Caco-2 (cell line): ENCODE data around the gene AASDHPPT. TPM values are rescaled to one million over a fixed set of nuclear protein-coding genes. Genes with fewer than 3 reads are reported as not detected.

Source experiments
- BruUV-seq: library from RNA; stranded (reverse); fragments of 400-500 nt; replicated peaks from 2 replicates; lab custom pipeline; 2021; lab: Mats Ljungman, UMichigan
- CTCF ChIA-PET: fragments of 300-600 bp; sonication (Branson Sonifier 250); formaldehyde crosslinking; loops from one replicate; lab custom pipeline; 2022; ENCODE audit warnings: antibody characterized with exemption; lab: Charles Lee
- POLR2A ChIA-PET: fragments of 300-600 bp; sonication (Branson Sonifier 250); formaldehyde crosslinking; loops from one replicate; lab custom pipeline; 2022; ENCODE audit warnings: antibody characterized with exemption; lab: Charles Lee
- DNase-seq, 2 experiments: peaks; one replicate each; pipeline versions ENCODE4 v3.0.0 to v3.0.0-alpha.2; 2020 to 2022
- H3K27me3 ChIP-seq: replicated peaks from 2 replicates; pipeline ENCODE4 v1.6.0; 2011; ENCODE audit warnings: low read length; ENCODE audit not compliant: control insufficient read depth, insufficient read depth
- H3K36me3 ChIP-seq: 2 replicates; pipeline ENCODE4 v1.5.1; 2011; ENCODE audit warnings: low read length; ENCODE audit not compliant: control insufficient read depth, insufficient read depth
- H3K4me1 ChIP-seq: fragments of 250-450 bp; sonication (Bioruptor Pico); 2 replicates; pipeline ENCODE4 v1.5.1; 2020; ENCODE audit warnings: mild to moderate bottlenecking
- H3K4me3 ChIP-seq: 2 replicates; pipeline ENCODE4 v1.5.1; 2011; ENCODE audit warnings: low read depth, mild to moderate bottlenecking, control low read depth, low read length
- H3K9me3 ChIP-seq: fragments of 250-450 bp; sonication (Bioruptor Pico); 2 replicates; pipeline ENCODE4 v1.5.1; 2020; ENCODE audit warnings: mild to moderate bottlenecking, moderate library complexity
- H3K27ac Mint-ChIP-seq: one replicate; pipeline ENCODE4 v1.8.0; 2022; ENCODE audit warnings: mixed read lengths; ENCODE audit not compliant: unreplicated experiment
- H3K27me3 Mint-ChIP-seq: one replicate; pipeline ENCODE4 v1.8.0; 2022; ENCODE audit warnings: mixed read lengths; ENCODE audit not compliant: insufficient read depth, unreplicated experiment
- H3K36me3 Mint-ChIP-seq: one replicate; pipeline ENCODE4 v1.8.0; 2022; ENCODE audit warnings: mild to moderate bottlenecking, mixed read lengths; ENCODE audit not compliant: insufficient read depth, unreplicated experiment
- H3K4me1 Mint-ChIP-seq: one replicate; pipeline ENCODE4 v1.8.0; 2022; ENCODE audit warnings: low read depth, mixed read lengths; ENCODE audit not compliant: unreplicated experiment
- H3K4me3 Mint-ChIP-seq: one replicate; pipeline ENCODE4 v1.8.0; 2022; ENCODE audit warnings: mild to moderate bottlenecking, moderate library complexity, mixed read lengths; ENCODE audit not compliant: unreplicated experiment
- H3K9me3 Mint-ChIP-seq: one replicate; pipeline ENCODE4 v1.8.0; 2022; ENCODE audit warnings: mixed read lengths; ENCODE audit not compliant: unreplicated experiment
- intact Hi-C: fragments of 100-400 bp; cut with micrococcal nuclease; formaldehyde crosslinking; loops from one replicate; pipeline ENCODE4 v1.10.0; 2022; ENCODE audit not compliant: unreplicated experiment
- total RNA-seq: library from RNA; stranded (reverse); gene quantifications from 2 replicates; pipeline ENCODE4 v1.2.3, GENCODE V29; 2022
- TF ChIP-seq, protein P1 (sequence below), 2 experiments: fragments of 200-600 bp in 1 of 2; IDR thresholded peaks; 1 replicate in 1 of 2; 2 replicates in 1 of 2; pipeline versions ENCODE4 v1.5.1 to v1.8.0; 2011 to 2022; ENCODE audit warnings: antibody characterized with exemption in 1 of 2, control low read depth in 1 of 2, inconsistent platforms in 1 of 2, low read depth in 1 of 2, low read length in 1 of 2, mild to moderate bottlenecking in 1 of 2, moderate library complexity in 1 of 2; ENCODE audit not compliant: insufficient read depth in 1 of 2, severe bottlenecking in 1 of 2, unreplicated experiment in 1 of 2

Gene AASDHPPT
- total RNA-seq, 1 experiment from 2014 or later: 64.8 TPM

DNA sequence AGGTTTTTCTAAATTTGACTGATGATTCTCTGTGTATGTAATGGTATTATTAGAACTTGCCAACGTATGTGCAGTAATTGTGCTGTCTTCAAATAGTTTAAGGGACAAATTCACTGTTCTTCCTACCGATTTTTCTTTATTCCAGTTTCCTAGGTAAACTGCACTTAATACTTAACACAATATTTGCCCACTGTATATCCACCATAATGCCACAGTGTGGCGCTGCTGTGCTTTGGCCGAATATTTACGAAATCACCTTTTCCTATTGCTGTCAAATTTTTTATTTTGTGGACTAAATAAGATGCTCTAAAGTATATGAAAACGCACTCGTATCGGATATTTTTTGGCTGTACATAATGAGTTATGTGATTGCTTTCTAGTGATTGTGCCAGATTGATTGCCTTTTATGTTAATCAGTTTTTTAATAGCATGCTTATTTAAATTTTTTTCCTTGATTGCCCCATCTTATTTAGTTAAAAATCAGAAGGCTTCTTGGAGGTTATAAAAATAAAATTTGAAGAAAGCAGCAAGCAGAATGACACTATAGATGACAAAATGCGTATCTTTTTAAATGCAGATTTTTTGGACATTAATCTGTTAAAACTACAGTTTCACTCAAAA lies 10.5 kb downstream of the AASDHPPT start:
- Histone ChIP-seq H3K4me1 (peaks cover 6% of the 10 kb centered on the region), H3K27me3 (no peaks in the 10 kb centered on the region), H3K9me3 (no peaks in the 10 kb centered on the region), H3K36me3 (peaks cover 6% of the 10 kb centered on the region), H3K4me3 (no peak overlapping the region)
- no peaks in the 10 kb centered on the region for H3K27me3 Mint-ChIP-seq
- TF ChIP-seq, protein P1, sequence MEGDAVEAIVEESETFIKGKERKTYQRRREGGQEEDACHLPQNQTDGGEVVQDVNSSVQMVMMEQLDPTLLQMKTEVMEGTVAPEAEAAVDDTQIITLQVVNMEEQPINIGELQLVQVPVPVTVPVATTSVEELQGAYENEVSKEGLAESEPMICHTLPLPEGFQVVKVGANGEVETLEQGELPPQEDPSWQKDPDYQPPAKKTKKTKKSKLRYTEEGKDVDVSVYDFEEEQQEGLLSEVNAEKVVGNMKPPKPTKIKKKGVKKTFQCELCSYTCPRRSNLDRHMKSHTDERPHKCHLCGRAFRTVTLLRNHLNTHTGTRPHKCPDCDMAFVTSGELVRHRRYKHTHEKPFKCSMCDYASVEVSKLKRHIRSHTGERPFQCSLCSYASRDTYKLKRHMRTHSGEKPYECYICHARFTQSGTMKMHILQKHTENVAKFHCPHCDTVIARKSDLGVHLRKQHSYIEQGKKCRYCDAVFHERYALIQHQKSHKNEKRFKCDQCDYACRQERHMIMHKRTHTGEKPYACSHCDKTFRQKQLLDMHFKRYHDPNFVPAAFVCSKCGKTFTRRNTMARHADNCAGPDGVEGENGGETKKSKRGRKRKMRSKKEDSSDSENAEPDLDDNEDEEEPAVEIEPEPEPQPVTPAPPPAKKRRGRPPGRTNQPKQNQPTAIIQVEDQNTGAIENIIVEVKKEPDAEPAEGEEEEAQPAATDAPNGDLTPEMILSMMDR (IDR thresholded peaks at IDR 0.05; ENCODE audit: insufficient read depth in 1 of 2, low read depth in 1 of 2, low read length in 1 of 2, severe bottlenecking in 1 of 2, unreplicated experiment in 1 of 2): peak; percentile 96 to 99
- peak; percentile 57 to 70 for DNase-seq
- no peaks in the 10 kb centered on the region for H3K9me3 Mint-ChIP-seq
- H3K27ac Mint-ChIP-seq: no peak overlapping the region
- H3K36me3 Mint-ChIP-seq: peaks cover 73% of the 10 kb centered on the region
- H3K4me3 Mint-ChIP-seq: no peak overlapping the region
- ChIA-PET POLR2A (no interaction called here), CTCF (interaction anchor here (0.6 to 2.1 kb wide), 3 partner anchors 9 to 1370 kb away, joined by 3 to 6 read pairs (median 4); partner anchors contain the start of gene CWF19L2)
- H3K4me1 Mint-ChIP-seq: peaks cover 25% of the 10 kb centered on the region
- intact Hi-C loops: loop anchor here (1.0 to 5.0 kb wide), 5 partner anchors 45 to 949 kb away; no protein-coding TSS in a partner anchor
- BruUV-seq: no TSS peak

DNA sequence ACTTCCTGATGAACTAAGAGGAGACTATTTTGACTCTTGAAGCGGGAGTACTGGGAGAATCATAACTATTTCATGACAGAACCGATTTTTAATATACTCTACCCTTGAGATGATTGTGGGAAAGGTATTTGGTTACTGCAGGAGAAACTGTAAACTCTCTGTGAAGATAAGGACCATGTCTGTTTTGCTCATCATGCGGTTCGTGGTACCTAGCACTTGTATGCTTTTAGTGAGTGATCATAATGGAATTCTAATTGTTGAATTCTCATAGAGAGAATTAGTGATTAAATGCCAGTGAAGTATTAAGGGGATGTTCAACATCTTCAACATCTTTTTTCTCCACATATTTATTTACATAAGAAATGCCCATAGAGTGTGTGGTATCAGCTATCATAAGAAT lies 11.4 kb downstream of the AASDHPPT start:
- Mint-ChIP-seq H3K4me1 (peaks cover 25% of the 10 kb centered on the region), H3K27me3 (no peaks in the 10 kb centered on the region), H3K4me3 (no peak overlapping the region), H3K9me3 (no peaks in the 10 kb centered on the region), H3K36me3 (peaks cover 74% of the 10 kb centered on the region), H3K27ac (no peak overlapping the region)
- no TSS peak for BruUV-seq
- POLR2A ChIA-PET: no interaction called here
- Histone ChIP-seq H3K27me3 (no peaks in the 10 kb centered on the region), H3K9me3 (no peaks in the 10 kb centered on the region), H3K4me3 (no peak overlapping the region), H3K36me3 (peaks cover 6% of the 10 kb centered on the region), H3K4me1 (peaks cover 6% of the 10 kb centered on the region)
- intact Hi-C loops: loop anchor here (1.0 to 5.0 kb wide), 6 partner anchors 44 to 948 kb away; no protein-coding TSS in a partner anchor
- DNase-seq: no peak
- CTCF ChIA-PET: interaction anchor here (0.5 kb wide), 1 partner anchor 66 kb away, joined by 4 read pairs; no protein-coding TSS in a partner anchor
- TF ChIP-seq, protein P1 (IDR thresholded peaks at IDR 0.05; ENCODE audit: insufficient read depth in 1 of 2, low read depth in 1 of 2, low read length in 1 of 2, severe bottlenecking in 1 of 2, unreplicated experiment in 1 of 2): no peak

DNA sequence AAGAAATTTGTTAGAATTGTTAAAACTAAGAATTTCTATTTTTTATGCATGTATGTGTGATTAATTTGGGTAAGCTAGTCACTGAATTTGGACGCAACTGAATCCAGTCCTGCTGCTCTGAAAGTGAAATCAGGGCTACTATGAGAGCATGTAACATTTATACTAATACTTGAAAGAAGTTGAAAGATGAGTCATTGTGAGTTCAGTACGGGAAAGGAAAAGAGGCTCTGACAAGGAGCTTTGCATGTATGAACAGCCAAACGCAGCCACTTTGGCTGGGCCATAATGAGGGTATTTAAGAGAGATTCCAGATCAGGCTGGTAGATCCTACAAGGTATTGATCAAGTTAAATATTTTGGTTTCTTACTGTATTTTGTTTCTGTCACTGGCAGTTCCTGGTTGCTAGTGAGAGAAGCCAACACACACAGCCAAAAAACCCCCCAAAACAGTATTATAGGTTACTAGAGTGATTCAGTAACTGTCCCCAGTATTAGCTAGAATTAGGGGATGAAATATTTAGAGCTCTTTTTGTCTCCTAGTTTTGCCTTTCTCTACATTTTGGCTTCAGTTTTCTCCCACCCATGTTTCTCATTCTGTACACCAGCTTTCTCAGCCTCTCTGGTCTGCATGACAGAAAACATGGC lies 14.1 kb downstream of the AASDHPPT start:
- H3K27ac Mint-ChIP-seq: no peak overlapping the region
- ChIA-PET POLR2A (interaction anchor here (1.0 kb wide), 1 partner anchor 14 kb away, joined by 3 read pairs; the partner anchor contains the start of genes AASDHPPT and KBTBD3), CTCF (interaction anchor here (0.6 to 1.4 kb wide), 2 partner anchors 15 to 64 kb away, joined by 3 read pairs; partner anchors contain the start of genes AASDHPPT and KBTBD3)
- TF ChIP-seq, protein P1 (IDR thresholded peaks at IDR 0.05; ENCODE audit: insufficient read depth in 1 of 2, low read depth in 1 of 2, low read length in 1 of 2, severe bottlenecking in 1 of 2, unreplicated experiment in 1 of 2): no peak
- no peaks in the 10 kb centered on the region for H3K27me3 Mint-ChIP-seq
- intact Hi-C loops: no loop called here
- H3K4me3 ChIP-seq: no peak overlapping the region
- no peaks in the 10 kb centered on the region for H3K27me3 ChIP-seq
- BruUV-seq: no TSS peak
- H3K9me3 Mint-ChIP-seq: no peaks in the 10 kb centered on the region
- H3K9me3 ChIP-seq: no peaks in the 10 kb centered on the region
- no peak for DNase-seq
- peaks cover 19% of the 10 kb centered on the region for H3K4me1 Mint-ChIP-seq
- H3K36me3 Mint-ChIP-seq: peaks cover 71% of the 10 kb centered on the region
- H3K4me1 ChIP-seq: peaks cover 6% of the 10 kb centered on the region
- peaks cover 7% of the 10 kb centered on the region for H3K36me3 ChIP-seq
- no peak overlapping the region for H3K4me3 Mint-ChIP-seq
